RCC 7860 (cell line): Measurements from ENCODE around the gene TMEM234.

ENCODE experiments used
- DNase-seq: peaks from one replicate; pipeline ENCODE4 v3.0.0-alpha.2; 2015; ENCODE audit warnings: low spot score
- FAIRE-seq: peaks from 2 replicates; lab custom pipeline; 2012; peaks lifted over from hg19 to GRCh38; lab: Jason Lieb, UNC

TMEM234 gene

GRCh38 chr1:32201011-32201855 lies 20.9 kb downstream of the TMEM234 start:
- DNase-seq (no peak), FAIRE-seq (no peak)

DNA sequence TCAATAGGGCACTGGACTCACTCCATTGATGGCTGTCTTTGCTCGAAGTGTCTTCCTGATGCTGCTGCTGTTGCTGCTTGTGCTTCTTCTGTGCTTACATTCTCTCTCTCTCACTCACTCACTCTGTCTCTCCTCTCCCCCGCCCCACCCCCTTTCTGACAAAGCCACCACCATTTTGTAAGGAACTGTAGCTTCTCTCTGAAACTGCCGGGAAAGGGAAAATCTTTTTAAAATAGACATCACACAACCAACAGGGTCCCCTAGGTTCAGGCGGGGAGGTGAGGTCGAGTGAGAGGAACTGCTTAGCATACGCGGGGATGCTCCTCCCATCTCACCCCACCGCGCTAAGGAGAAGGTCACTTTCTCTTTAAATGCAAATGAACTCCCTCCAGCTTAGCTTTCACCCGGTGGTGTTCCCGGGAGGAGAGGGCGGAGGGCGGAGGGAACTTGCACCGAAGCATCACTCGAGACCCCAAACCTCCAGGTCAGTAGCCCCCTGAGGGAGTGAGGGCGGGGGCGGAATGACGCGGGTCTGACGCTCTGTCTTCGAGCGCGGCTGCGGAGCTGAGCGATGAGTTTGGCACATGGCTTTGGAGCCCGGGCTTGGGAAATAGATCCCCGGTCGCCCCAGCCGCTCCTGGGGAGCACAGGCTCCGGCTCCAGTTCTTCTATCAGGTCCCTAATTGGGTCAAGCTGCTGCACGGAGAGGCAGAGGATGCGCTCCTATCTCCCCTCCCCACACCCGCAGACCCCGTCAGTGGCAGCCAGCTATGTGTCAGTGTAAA lies 21.7 kb downstream of the TMEM234 start, which contains the start of gene CCDC28B:
CCDC28B (plus strand) TSS at position 370 of the 785 bp plus-strand sequence. CDS start 1,341 bp downstream, outside the sequence.
- FAIRE-seq: no peak
- DNase-seq: no peak

GRCh38 chr1:32199717-32200072 lies 22.5 kb downstream of the TMEM234 start:
- DNase-seq (no peak), FAIRE-seq (no peak)

GRCh38 chr1:32199043-32199716 lies 23.0 kb downstream of the TMEM234 start:
- FAIRE-seq: no peak
- no peak for DNase-seq

GRCh38 chr1:32198237-32199042 lies 23.7 kb downstream of the TMEM234 start:
- no peak for DNase-seq
- FAIRE-seq: no peak

GRCh38 chr1:32197837-32198236 lies 24.3 kb downstream of the TMEM234 start:
- FAIRE-seq (no peak), DNase-seq (no peak)

DNA sequence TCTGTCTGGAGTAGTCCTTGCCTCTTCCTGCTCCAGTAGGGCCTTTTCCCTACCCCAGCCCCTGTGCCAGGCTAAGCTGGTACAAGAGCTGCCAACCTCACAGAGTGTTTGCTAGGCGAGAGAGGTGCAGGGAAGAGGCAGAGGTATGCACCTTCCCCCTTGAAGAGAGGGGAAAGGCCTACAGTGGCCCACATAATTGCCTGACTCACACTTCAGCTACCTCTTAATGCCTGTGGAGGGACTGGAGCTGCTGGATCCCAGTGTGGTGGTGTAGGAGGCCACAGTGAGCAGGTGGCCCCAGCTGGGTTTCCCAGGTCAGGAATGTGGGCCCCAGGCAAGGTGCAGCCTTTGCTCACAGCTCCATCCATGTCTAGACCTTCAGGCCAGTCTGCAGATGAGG lies 25.1 kb downstream of the TMEM234 start:
- FAIRE-seq: no peak
- DNase-seq: no peak

GRCh38 chr1:32195972-32196823 lies 26.0 kb downstream of the TMEM234 start:
- DNase-seq: no peak
- no peak for FAIRE-seq

GRCh38 chr1:32195531-32195930 lies 26.6 kb downstream of the TMEM234 start:
- FAIRE-seq (no peak), DNase-seq (no peak)

DNA sequence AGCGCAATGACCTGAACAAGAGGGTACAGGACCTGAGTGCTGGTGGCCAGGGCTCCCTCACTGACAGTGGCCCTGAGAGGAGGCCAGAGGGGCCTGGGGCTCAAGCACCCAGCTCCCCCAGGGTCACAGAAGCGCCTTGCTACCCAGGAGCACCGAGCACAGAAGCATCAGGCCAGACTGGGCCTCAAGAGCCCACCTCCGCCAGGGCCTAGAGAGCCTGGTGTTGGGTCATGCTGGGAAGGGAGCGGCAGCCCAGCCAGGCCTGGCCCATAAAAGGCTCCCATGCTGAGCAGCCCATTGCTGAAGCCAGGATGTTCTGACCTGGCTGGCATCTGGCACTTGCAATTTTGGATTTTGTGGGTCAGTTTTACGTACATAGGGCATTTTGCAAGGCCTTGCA lies 27.2 kb downstream of the TMEM234 start:
- FAIRE-seq (no peak), DNase-seq (no peak)

GRCh38 chr1:32192220-32192948 lies 29.8 kb downstream of the TMEM234 start:
- DNase-seq: no peak
- no peak for FAIRE-seq

DNA sequence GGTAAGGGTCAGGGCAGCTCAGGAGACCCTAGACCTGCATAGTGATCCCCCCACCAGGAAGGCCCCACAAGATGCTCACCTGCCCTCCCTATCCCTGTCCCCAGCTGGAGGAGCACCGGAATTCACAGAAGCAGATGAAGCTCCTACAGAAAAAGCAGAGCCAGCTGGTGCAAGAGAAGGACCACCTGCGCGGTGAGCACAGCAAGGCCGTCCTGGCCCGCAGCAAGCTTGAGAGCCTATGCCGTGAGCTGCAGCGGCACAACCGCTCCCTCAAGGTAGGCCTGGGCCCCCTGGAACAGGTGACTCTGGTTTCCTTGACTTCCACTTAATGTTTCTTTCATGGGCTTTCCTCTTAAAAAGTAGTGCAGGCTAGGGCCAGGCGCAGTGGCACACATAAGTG lies 34.3 kb downstream of the TMEM234 start:
- DNase-seq (no peak), FAIRE-seq (no peak)

- FAIRE-seq: no peak
- no peak for DNase-seq
Observed at GRCh38 chr1:32186491-32186890, 35.7 kb downstream of the TMEM234 start.

- DNase-seq (no peak), FAIRE-seq (no peak)
Observed at GRCh38 chr1:32186077-32186476, 36.1 kb downstream of the TMEM234 start.

DNA sequence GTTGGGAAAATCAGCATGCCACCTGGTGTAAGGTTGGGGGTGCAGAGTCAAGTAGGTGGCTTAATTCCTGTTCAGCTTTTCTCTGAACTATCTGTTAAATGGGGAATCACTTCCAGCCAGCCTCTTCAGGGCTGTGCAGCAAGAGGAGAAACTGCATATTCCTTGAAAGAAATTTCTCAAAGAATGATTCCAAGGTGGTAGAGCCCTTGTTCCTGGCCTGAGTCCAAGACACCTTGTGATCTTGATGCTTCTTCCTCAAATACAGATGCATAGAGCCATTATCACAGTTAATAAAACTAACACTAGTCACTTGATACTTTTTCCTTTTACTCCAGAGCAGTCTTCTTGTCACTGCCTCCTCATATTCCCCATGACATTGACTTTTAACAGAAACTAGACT lies 37.5 kb downstream of the TMEM234 start:
- no peak for FAIRE-seq

GRCh38 chr1:32182060-32182459 lies 40.1 kb downstream of the TMEM234 start:
- DNase-seq: no peak
- FAIRE-seq: no peak

More for the DNA sequence above, 37.5 kb downstream of the TMEM234 start:
- no peak for DNase-seq

GRCh38 chr1:32181563-32181962 lies 40.6 kb downstream of the TMEM234 start:
- DNase-seq (no peak), FAIRE-seq (no peak)

DNA sequence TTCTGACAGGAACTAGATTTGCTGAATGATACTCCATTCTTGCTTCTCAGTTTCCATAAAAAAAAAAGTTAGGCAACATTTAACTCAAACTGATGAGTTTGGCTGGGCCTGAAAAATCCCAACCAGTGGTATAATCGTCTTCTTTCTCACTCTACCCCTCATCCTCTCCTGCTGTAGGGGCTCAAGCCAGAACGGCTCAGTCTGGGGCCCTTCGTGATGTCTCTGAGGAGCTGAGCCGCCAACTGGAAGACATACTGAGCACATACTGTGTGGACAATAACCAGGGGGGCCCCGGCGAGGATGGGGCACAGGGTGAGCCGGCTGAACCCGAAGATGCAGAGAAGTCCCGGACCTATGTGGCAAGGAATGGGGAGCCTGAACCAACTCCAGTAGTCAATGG lies 41.1 kb downstream of the TMEM234 start:
- DNase-seq (no peak), FAIRE-seq (no peak)
